DND-41 (cell line): ENCODE results near the gene TCEA2.

ENCODE experiments used
- EZH2 ChIP-seq: IDR thresholded peaks from 3 replicates; pipeline ENCODE4 v1.6.1; 2012; ENCODE audit warnings: borderline replicate concordance, low read depth, mild to moderate bottlenecking, moderate library complexity, low read length, inconsistent platforms; ENCODE audit not compliant: severe bottlenecking
- TF ChIP-seq, protein P1 (sequence below): IDR thresholded peaks from 2 replicates; pipeline ENCODE4 v1.5.1; 2012; ENCODE audit warnings: borderline replicate concordance, low read length, moderate library complexity, mild to moderate bottlenecking; ENCODE audit not compliant: poor library complexity, severe bottlenecking; ENCODE audit errors: extremely low read depth

DNA sequence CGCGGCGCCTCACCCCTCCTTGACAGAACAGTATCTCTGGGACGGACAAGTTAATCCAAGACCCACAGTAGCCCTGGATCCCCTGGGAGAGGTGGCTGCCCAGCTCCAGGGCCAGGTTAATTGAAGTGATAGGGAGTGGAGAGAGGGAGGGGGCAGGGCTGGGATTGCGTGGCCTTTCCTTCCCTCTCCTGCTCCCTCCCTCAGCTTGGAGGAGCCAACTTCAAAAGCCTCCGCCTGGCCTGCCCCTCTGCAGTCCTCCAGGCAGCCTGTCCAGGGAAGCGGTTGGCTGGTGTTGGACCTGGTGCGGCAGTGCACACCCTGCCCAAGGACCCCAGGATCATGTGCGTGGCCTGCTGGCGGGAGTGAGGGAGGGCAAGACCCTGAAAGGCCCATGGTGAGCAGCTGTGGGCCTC, 27.1 kb upstream of the TCEA2 start, which contains the start of gene C20orf204:
- TF ChIP-seq, protein P1, sequence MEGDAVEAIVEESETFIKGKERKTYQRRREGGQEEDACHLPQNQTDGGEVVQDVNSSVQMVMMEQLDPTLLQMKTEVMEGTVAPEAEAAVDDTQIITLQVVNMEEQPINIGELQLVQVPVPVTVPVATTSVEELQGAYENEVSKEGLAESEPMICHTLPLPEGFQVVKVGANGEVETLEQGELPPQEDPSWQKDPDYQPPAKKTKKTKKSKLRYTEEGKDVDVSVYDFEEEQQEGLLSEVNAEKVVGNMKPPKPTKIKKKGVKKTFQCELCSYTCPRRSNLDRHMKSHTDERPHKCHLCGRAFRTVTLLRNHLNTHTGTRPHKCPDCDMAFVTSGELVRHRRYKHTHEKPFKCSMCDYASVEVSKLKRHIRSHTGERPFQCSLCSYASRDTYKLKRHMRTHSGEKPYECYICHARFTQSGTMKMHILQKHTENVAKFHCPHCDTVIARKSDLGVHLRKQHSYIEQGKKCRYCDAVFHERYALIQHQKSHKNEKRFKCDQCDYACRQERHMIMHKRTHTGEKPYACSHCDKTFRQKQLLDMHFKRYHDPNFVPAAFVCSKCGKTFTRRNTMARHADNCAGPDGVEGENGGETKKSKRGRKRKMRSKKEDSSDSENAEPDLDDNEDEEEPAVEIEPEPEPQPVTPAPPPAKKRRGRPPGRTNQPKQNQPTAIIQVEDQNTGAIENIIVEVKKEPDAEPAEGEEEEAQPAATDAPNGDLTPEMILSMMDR = no peak
- TF ChIP-seq EZH2 = no peak
